Stimulated activated CD8-positive, alpha-beta memory T cell treated with anti-CD3 and anti-CD28 coated beads, Interleukin-4, amount 100 ng/mL, for 48 hours (primary cell): ENCODE measurements around the gene PKN1.
A peak's percentile ranks its signal among the peaks of the same experiment; 100 is the strongest.
"Not testable (repeated sequence)": the region's sequence is repeated elsewhere in the genome, so short reads cannot be mapped to it uniquely, and the experiment has no call there.

Source experiments
- DNase-seq: peaks from one replicate; pipeline ENCODE4 v3.0.0-alpha.2; 2020

Gene PKN1

DNA sequence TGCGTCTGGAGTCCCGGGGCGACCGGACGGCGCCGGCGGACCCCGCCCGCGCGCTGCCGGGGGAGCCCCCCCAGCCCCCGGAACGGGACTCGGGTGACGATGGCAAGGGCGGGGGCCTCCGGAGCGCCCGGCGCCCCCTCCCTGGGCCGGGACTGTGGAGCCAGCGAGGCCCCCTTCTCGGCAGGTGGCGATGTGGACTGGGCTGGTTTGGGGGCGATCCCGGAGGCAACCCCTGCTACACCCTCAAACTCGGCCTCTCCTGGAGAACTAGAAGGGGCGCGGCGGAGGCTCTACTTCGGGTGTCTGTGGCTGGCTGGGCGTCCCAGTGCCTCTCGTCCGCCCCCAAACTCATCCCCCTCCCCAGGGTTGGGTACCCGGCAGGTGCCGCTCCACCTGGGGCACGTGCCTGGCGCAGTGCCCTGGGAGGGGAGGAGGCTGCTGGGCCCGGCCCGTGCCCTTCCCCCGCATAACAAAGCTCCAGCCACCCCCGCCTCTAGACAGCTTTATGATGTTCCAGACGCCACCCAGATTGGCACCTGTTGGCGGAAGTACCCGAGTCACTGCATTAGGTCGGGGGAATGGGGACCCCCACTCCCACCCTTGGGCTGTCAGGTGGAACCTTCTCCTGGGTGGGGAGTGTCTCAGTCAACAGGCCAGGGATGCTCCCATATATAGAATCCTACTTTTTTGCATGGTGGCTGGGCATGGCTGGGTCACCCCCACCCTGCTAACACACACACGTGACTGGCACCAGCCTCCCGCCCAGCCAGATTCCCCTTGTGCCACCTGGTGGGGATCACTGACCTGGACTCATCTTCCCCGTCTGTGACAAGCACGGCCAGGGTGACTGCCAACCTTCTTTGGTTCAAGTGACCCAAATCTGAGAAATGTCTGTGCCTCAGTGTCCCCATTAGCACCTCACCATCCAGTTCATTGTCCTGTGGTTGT lies 722 bp downstream of the PKN1 start:
- DNase-seq: no peak

GRCh38 chr19:14434543-14435319 lies 1.6 kb downstream of the PKN1 start:
- peak; percentile 67 for DNase-seq

DNA sequence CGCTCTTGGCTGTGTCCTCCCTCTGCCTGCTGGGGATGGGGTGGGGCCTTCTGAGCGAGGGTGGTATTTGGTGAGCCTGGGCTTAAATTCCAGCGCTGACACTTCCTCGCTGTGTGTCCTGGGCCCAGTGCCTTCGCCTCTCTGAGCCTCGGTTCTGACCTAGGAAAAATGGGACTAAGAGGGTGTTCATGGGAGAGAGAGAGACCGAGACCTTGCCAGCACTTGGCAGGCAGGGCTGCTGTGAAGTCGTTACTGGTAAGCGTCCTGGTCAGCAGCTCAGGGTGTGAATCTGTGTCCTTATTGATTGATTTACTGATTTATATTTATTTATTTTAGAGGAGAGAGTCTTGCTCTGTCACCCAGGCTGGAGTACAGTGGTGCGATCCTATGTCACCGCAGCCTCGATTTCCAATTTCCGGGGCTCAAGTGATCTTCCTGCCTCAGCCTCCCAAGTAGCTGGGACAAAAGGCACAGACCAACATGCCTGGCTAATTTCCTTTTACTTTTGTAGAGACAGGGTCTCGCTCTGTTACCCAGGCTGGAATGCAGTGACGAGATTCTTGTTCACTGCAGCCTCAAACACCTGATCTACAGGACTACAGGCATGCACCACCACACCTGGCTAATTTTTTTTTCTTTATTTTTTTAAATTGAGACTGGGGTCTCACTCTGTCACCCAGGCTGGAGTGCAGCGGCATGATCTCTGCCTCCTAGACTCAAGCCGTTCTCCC lies 2.4 kb downstream of the PKN1 start:
- no peak for DNase-seq

- no peak for DNase-seq
Measured at GRCh38 chr19:14437578-14438140, 4.6 kb downstream of the PKN1 start.

GRCh38 chr19:14439014-14439413 lies 5.9 kb downstream of the PKN1 start:
- no peak for DNase-seq

DNA sequence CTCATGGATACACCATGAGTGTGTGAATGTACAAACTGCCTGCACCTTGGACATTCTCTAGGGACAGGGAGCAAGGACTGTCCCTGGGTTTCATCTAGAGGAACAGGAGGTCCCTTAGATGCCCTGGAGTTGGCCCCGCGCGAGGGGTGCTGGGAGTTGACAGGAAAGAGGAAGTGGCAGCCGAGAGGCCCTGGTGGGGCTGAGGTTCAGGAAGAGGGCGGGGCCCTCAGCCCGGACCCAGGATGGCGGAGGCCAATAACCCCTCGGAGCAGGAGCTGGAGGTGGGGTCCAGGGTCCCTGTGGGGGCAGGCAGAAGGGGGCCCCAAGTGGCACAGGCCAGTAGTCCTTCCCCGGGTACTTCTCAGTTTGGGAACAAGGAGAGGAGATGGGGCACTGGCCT lies 6.9 kb downstream of the PKN1 start:
- DNase-seq: peak; percentile 87

GRCh38 chr19:14441041-14441938 lies 8.2 kb downstream of the PKN1 start:
- DNase-seq: no peak

DNA sequence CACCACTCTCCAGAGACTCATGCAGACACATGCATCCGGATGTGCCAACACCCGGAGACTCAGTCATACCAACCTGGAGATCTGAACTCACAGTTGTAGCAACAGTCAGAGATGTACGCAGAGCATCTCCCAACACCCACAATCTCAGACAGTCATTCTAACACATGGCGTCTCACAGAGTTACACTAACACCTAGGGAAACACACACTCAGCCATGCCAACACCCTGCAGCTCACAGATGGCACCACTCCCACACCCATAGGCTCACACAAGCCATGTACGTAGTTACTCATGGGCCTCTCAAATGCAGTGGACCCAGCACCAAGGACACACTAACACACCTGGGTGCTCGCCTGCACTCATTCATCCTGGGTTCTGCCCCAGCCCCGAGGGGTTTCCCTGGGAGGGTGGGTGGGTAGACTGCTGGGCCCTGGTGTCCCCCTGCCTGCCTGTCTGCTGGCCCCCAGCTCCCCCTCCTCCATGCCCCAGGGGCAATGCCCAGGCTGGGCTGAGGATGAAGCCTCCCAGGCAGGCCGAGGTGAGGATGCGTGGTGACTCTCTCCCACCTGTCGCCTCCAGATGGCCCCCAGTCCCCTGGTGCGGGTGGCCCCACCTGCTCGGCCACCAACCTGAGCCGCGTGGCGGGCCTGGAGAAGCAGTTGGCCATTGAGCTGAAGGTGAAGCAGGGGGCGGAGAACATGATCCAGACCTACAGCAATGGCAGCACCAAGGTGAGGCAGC lies 10.0 kb downstream of the PKN1 start:
- DNase-seq: no peak

- DNase-seq: no peak
Measured at GRCh38 chr19:14443632-14444216, 10.6 kb downstream of the PKN1 start.

GRCh38 chr19:14446336-14447036 lies 13.4 kb downstream of the PKN1 start:
- no peak for DNase-seq

- no peak for DNase-seq
Measured at GRCh38 chr19:14449321-14449720, 16.2 kb downstream of the PKN1 start.

DNA sequence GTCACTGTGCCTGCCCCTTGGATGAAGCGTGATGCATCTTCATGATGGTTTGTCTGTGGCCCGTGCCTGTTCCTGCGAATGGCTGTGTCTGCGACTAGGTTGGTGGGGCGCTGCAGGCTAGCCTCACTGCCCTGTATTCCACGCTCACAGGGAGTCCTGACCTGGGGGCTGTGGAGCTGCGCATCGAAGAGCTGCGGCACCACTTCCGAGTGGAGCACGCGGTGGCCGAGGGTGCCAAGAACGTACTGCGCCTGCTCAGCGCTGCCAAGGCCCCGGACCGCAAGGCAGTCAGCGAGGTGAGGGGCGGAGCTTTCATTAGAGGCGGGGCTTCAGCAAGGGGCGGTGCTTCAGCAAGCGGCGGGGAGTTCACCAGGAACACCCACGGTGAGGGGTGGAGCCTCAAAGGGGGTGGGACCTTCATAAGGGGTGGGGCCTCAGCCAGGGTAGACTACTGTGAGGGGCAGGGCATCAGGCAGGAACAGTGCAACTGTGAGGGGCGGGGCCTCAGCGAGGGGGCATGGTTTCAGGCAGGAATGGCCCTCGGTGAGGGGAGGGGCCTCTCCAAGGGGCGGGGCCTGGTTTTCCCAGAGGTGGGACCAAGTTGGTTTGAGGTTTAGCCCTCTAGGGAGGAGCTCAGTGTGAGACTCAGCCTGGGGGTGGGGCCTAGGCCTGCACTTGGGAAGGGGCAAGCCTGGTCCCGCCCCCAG lies 17.2 kb downstream of the PKN1 start:
- peak; percentile 91 for DNase-seq

GRCh38 chr19:14450876-14451275 lies 17.8 kb downstream of the PKN1 start:
- DNase-seq: no peak

GRCh38 chr19:14452303-14452702 lies 19.2 kb downstream of the PKN1 start:
- DNase-seq: not testable (repeated sequence)

- no peak for DNase-seq
Measured at GRCh38 chr19:14459703-14460102, 26.6 kb downstream of the PKN1 start.

DNA sequence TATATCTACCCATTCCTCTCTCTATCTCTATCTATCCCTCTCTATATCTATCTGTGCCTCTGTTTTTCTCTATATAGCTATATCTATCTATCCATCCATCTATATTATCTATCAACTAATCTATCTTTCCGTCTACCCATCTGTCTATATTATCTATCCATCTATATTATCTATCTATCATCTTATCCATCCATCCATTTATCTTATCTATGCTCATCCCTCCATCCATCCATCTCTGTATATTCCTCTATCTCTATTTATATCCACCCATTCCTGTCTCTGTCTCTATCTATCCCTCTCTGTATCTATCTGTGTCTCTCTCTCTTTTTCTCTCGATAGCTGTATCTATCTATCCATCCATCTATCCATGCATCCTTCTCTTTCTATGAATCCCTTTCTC lies 27.8 kb downstream of the PKN1 start:
- DNase-seq: no peak

GRCh38 chr19:14462401-14462800 lies 29.3 kb downstream of the PKN1 start:
- DNase-seq: not testable (repeated sequence)

DNA sequence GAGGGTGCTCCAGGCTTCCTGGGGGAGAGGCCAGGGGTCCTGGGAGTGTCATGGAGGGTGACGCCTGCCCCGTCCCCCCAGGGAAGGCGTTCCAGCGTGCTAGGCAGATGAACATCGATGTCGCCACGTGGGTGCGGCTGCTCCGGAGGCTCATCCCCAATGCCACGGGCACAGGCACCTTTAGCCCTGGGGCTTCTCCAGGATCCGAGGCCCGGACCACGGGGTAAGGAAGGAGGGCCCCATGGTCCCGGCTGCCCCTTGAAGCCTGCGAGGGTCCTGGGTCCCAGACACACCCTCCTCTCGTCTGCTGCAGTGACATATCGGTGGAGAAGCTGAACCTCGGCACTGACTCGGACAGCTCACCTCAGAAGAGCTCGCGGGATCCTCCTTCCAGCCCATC lies 30.6 kb downstream of the PKN1 start:
- no peak for DNase-seq

- DNase-seq: no peak
Measured at GRCh38 chr19:14467391-14467790, 34.3 kb downstream of the PKN1 start.
